Fibroblast of lung (primary cell): ENCODE measurements around the gene TEKT3.

Experiments
- EZH2 ChIP-seq: IDR thresholded peaks from 2 replicates; pipeline ENCODE4 v1.5.1; 2012; ENCODE audit warnings: low read length, control low read depth, mild to moderate bottlenecking; ENCODE audit errors: missing control alignments
- TF ChIP-seq, protein P1 (sequence below), 2 donors: IDR thresholded peaks in 1 of 2; conservative IDR thresholded peaks in 1 of 2; 1 replicate in 1 of 2; 2 replicates in 1 of 2; pipeline ENCODE4 v1.5.1; 2011 to 2012; ENCODE audit warnings: low read length in 2 of 2, control low read depth in 1 of 2, inconsistent platforms in 1 of 2, low read depth in 1 of 2, mild to moderate bottlenecking in 1 of 2

GRCh38 chr17:15289285-15290183 lies 51.9 kb downstream of the TEKT3 start:
- TF ChIP-seq, protein P1, sequence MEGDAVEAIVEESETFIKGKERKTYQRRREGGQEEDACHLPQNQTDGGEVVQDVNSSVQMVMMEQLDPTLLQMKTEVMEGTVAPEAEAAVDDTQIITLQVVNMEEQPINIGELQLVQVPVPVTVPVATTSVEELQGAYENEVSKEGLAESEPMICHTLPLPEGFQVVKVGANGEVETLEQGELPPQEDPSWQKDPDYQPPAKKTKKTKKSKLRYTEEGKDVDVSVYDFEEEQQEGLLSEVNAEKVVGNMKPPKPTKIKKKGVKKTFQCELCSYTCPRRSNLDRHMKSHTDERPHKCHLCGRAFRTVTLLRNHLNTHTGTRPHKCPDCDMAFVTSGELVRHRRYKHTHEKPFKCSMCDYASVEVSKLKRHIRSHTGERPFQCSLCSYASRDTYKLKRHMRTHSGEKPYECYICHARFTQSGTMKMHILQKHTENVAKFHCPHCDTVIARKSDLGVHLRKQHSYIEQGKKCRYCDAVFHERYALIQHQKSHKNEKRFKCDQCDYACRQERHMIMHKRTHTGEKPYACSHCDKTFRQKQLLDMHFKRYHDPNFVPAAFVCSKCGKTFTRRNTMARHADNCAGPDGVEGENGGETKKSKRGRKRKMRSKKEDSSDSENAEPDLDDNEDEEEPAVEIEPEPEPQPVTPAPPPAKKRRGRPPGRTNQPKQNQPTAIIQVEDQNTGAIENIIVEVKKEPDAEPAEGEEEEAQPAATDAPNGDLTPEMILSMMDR (conservative IDR thresholded peaks at IDR 0.05 in 1 of 2, IDR thresholded peaks at IDR 0.05 in 1 of 2; ENCODE audit: low read depth in 1 of 2, low read length in 2 of 2), result no peak
- no peak for TF ChIP-seq EZH2
